UCSD-AML1 (cell line): Measurements from ENCODE around the gene TIGIT.

Experiments used
- DNase-seq: peaks from one replicate; lab custom pipeline; 2025; ENCODE audit not compliant: unreplicated experiment; lab: John Stamatoyannopoulos, UW

TIGIT gene

DNA sequence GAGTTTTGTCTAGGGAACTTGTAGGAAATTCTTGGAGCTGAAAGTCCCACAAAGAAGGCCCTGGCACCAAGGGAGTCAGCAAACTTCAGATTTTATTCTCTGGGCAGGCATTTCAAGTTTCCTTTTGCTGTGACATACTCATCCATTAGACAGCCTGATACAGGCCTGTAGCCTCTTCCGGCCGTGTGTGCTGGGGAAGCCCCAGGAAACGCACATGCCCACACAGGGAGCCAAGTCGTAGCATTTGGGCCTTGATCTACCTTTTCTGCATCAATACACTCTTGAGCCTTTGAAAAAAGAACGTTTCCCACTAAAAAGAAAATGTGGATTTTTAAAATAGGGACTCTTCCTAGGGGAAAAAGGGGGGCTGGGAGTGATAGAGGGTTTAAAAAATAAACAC, 15.0 kb downstream of the TIGIT start:
- DNase-seq, result no peak

- no peak for DNase-seq
These were observed 16.9 kb downstream of the TIGIT start for GRCh38 chr3:114310695-114311094.

GRCh38 chr3:114313426-114313825, 19.6 kb downstream of the TIGIT start:
- DNase-seq, result no peak

- no peak for DNase-seq
These were observed 20.5 kb downstream of the TIGIT start for GRCh38 chr3:114314282-114314681.

- no peak for DNase-seq
These were observed 24.5 kb downstream of the TIGIT start for GRCh38 chr3:114318295-114318694.

- DNase-seq, result no peak
These were observed 25.6 kb downstream of the TIGIT start for GRCh38 chr3:114319453-114319852.

DNA sequence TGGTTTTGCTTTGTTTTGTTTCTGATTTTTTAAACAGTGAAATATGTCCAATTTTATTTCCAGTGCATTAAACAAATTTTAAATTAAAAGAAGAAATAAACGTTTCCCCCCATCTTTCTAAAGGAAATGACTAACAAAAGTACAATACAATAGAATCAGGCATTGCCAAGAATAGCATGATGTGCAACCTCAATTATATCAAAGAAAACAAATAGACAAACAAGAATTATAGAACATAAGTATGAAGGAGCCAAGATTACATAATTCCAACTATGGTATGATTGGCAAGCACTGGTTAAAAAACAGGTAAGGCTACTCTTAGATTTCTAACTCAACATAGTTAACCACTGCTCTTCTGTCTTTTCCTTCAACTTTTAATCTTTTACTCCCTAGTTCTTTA, 26.4 kb downstream of the TIGIT start:
- DNase-seq, result no peak

DNA sequence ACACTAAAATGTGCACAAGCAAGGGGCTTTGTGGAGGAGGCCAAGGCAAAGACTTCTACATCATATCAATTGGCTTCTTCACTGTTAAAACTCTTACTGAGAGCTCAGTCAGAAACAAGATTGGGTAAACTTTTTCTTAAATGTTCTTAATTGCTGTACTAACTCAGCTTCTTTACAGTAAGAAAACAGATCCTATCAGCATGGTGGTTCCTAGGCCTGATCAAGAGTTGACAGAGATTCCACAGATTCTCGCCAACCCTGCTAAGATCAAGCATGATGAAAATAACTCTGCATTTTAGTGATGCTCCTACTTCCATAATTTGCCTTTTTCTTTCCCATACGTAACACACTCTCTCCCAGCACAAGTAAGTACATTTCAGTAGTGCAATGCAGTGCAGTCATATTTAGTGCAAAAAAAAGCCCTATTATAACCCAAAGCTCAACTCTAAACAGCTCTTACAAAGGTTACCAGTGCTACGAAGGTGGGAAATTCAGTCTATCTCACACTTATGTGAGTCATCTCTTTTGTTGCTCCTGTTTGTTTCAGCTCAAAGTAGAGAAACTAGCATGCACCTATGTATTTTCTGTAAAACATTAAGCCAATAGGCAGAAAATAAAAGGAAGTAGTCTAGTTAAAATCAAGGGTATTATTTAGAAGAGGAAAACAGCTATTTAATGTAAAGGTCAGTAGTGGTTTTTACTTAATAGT, 29.9 kb downstream of the TIGIT start:
- no peak for DNase-seq

DNA sequence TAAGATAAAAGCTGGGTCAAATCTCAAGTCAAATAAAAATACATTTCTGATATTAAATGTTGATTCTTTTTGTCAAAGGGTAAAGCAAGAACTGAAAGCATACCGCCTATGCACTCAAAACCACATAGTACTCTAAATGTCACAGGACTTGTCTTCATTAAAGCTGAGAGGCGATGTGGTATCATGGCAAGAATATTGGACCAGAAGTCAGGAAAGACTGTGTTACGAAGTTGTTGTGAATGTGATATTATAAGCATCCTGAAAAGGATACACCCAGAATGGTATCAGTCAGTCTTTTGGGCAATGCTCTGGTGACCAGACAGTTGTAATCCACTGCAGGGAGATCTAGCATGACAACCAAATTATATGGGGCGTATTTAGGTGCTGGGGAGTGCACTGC, 33.8 kb downstream of the TIGIT start:
- DNase-seq, result no peak

- no peak for DNase-seq
These were observed 34.5 kb downstream of the TIGIT start for GRCh38 chr3:114328345-114328744.

DNA sequence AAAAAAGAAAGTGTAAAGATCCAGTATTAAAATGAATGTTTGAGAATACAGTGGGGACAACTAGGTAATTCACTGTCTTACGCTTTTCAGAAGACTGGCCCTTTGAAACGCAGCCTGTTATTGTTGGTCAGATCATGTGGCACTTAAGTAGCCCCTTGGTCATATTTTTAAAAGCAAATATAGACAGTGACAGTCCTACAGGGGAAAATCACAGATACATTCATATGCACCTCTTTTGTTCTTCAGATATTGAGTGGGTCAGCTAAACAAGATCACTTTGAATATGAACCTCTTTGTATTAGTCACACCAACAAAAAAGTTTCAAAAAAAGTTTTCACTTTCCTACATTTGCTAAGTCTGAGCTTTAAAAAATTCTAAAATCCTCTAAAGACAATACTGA, 36.0 kb downstream of the TIGIT start:
- no peak for DNase-seq

GRCh38 chr3:114331007-114331406, 37.2 kb downstream of the TIGIT start:
- no peak for DNase-seq

- no peak for DNase-seq
These were observed 37.9 kb downstream of the TIGIT start for GRCh38 chr3:114331710-114332109.

DNA sequence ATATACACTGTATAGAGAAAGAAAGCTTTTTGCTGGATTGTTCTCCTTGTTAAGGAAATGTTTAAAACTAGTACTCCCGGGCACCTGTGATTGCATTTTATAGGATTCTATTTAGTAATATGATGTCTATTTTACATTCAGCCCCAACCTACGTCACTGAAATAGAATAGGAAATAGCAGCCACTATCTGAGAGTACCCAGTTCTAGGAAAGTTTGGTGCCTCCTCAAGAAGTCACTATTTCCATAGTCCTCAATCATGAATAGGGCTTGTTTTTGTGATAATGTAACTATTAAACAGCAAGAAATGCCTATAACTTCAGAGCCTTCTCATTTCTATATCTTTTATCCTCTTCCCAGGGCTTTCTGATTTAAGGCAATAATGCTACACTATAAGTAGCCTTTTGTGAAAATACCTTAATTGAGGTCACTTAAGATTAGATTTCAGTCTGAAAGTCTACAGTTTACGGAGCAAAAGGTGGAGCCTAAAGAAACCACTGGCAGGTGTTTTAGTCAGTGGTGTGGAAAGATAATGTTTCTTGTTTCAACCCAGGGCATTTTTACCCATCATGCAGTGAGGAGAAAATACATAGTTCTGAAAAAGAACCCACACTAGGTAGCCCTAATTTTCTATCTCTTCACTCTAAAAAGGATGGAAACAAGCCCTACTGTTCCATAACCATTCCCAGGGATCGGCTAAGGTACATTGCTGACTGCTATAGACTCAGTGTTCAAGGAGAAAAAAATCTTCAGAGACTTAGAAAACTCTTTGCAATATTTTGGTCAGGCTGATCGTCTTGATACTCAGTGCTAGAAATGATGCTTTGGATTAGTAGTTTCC, 38.7 kb downstream of the TIGIT start:
- no peak for DNase-seq

DNA sequence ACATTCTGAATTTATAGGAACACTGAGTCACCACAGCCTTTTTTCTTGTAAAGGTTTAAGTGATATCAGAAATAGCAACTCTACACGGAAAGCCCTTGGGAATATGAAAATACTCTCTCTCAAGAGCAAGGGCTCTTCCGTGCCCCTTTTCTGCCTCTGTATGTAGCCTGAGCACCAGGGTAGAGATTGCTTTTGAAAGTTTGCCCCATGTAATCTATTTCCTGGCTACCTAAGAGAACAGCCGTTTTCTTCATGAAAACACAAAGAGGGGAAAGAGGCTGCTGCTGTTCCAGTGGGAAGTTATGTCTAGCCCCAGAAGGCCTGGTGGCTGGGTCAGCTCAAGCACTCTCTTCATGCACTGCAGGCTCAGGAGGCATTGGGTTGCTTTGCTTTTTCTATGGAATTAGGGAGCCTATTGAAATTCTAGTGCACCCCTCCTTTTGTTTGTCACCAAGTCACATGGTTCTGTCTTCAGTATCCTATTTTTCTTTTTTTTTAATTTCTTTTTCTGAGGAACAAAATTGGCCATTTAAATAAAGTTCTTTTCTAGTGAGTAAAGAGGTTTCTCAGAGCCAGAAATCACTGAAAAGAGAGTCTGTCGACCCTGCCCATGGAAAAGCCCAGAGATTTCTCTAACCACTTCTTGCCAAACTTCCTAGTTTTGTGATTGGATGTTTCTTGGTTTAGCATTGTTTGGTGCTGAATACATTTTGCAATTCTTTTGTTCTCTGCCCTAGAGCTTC, 39.5 kb downstream of the TIGIT start:
- no peak for DNase-seq

DNA sequence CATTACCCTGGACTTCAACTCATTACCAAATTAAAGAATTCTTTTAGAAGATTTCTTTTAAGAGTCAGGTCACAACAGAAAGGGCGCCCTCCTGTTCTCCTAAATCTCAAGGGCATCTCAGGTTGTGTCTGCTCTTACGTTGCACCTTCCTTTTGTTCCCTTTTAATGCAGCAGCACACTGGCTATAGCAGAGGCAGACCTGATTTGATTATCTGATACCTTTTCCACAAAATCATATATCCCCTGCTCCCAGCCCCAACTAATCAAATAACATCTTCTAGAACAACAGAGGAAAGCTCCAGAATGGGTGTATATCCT, 40.1 kb downstream of the TIGIT start:
- no peak for DNase-seq

- no peak for DNase-seq
These were observed 42.4 kb downstream of the TIGIT start for GRCh38 chr3:114336122-114336697.

- DNase-seq, result no peak
These were observed 43.0 kb downstream of the TIGIT start for GRCh38 chr3:114336857-114337256.

GRCh38 chr3:114338651-114339357, 45.0 kb downstream of the TIGIT start:
- no peak for DNase-seq

DNA sequence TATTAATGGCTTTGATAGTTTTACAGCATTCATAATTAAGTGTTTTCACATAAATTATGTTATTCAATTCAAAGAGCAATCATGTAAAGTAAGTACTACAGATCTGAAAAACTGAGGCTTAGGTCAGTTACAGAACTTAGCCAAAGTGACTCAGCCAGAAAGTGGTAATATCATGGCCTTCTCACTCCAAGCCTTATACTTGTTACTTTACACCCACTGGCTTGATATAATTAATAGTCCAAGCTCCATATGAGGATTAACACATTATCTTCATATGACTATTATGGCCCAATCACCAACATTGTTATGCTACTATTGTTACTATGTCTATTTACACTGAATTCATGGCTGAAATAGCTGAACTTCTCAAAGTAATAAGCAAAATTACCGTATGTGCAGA, 50.7 kb downstream of the TIGIT start:
- DNase-seq, result no peak

- DNase-seq, result no peak
These were observed 56.4 kb downstream of the TIGIT start for GRCh38 chr3:114350271-114350670.
